Gastroesophageal sphincter (tissue), 3 donors: ENCODE data around the gene PDE1C.

ENCODE experiments used
- CTCF ChIP-seq, 4 experiments: fragments of 200-600 bp in 2 of 4; fragments of 450-650 bp in 2 of 4; sonication (generic) in 1 of 4; IDR thresholded peaks; one replicate each; pipeline ENCODE4 v1.5.1; 2017 to 2019; ENCODE audit warnings: antibody characterized with exemption in 4 of 4, mild to moderate bottlenecking in 2 of 4, moderate library complexity in 2 of 4
- EP300 ChIP-seq: sonication (generic); formaldehyde crosslinking; IDR thresholded peaks from one replicate; pipeline ENCODE4 v1.6.1; 2017; ENCODE audit warnings: antibody characterized with exemption, mild to moderate bottlenecking
- POLR2A ChIP-seq, 2 donors: fragments of 450-650 bp; IDR thresholded peaks; one replicate each; pipeline ENCODE4 v1.6.1; 2017; ENCODE audit warnings: antibody characterized with exemption in 2 of 2, mild to moderate bottlenecking in 2 of 2, moderate library complexity in 1 of 2
- POLR2AphosphoS5 ChIP-seq: sonication (generic); formaldehyde crosslinking; IDR thresholded peaks from one replicate; pipeline ENCODE4 v1.6.1; 2017; ENCODE audit warnings: antibody characterized with exemption

- TF ChIP-seq POLR2AphosphoS5 (no peak), CTCF (IDR thresholded peaks at IDR 0.05) (no peak), EP300 (no peak), POLR2A (IDR thresholded peaks at IDR 0.05) (no peak)
Measured at GRCh38 chr7:32049599-32049998, 20.6 kb downstream of the PDE1C start.
